OCI-LY1 (cell line): ENCODE measurements around the gene RPS17.
"Not testable (repeated sequence)": the region's sequence is repeated elsewhere in the genome, so short reads cannot be mapped to it uniquely, and the experiment has no call there.

Source experiments
- H2AFZ ChIP-seq: fragments of 200-600 bp; sonication (generic), shearing (Covaris generic); 2 replicates; pipeline ENCODE4 v1.6.0; 2014; ENCODE audit warnings: antibody characterized with exemption, mild to moderate bottlenecking, low read length
- H3F3A ChIP-seq: fragments of 200-600 bp; sonication (generic), shearing (Covaris generic); 2 replicates; pipeline ENCODE4 v1.6.0; 2014; ENCODE audit warnings: mild to moderate bottlenecking, antibody characterized with exemption, low read length, moderate library complexity; ENCODE audit not compliant: insufficient read depth
- H3K27ac ChIP-seq: fragments of 200-600 bp; sonication (generic); 2 replicates; pipeline ENCODE4 v1.5.1; 2014; ENCODE audit warnings: low read length, mixed run types, mild to moderate bottlenecking, low read depth; ENCODE audit not compliant: poor library complexity, severe bottlenecking
- H3K27me3 ChIP-seq: fragments of 200-600 bp; sonication (generic); 2 replicates; pipeline ENCODE4 v1.6.0; 2014; ENCODE audit warnings: antibody characterized with exemption, mild to moderate bottlenecking, low read length, moderate library complexity; ENCODE audit not compliant: insufficient read depth
- H3K36me3 ChIP-seq: fragments of 200-600 bp; sonication (generic); 2 replicates; pipeline ENCODE4 v1.6.1; 2014; ENCODE audit warnings: mild to moderate bottlenecking, antibody characterized with exemption, low read length, moderate library complexity, mixed read lengths; ENCODE audit not compliant: insufficient read depth
- H3K4me1 ChIP-seq: fragments of 200-600 bp; sonication (generic); 2 replicates; pipeline ENCODE4 v1.5.1; 2014; ENCODE audit warnings: mild to moderate bottlenecking, low read length, moderate library complexity; ENCODE audit not compliant: insufficient read depth, severe bottlenecking
- H3K4me2 ChIP-seq: fragments of 200-600 bp; sonication (generic), shearing (Covaris generic); 2 replicates; pipeline ENCODE4 v1.6.1; 2014; ENCODE audit warnings: low read length
- H3K4me3 ChIP-seq: fragments of 200-600 bp; sonication (generic); 2 replicates; pipeline ENCODE4 v1.5.1; 2014; ENCODE audit warnings: low read length, low read depth, mild to moderate bottlenecking, mixed read lengths; ENCODE audit not compliant: poor library complexity, severe bottlenecking
- H3K79me2 ChIP-seq: fragments of 200-600 bp; shearing (Covaris generic); 2 replicates; pipeline ENCODE4 v1.6.1; 2016; ENCODE audit warnings: mixed run types, low read length, mixed read lengths; ENCODE audit not compliant: insufficient read depth
- H3K9ac ChIP-seq: fragments of 200-600 bp; sonication (generic), shearing (Covaris generic); 2 replicates; pipeline ENCODE4 v1.6.1; 2014; ENCODE audit warnings: mild to moderate bottlenecking, low read length, mixed read lengths
- H3K9me2 ChIP-seq: fragments of 200-600 bp; sonication (generic), shearing (Covaris generic); 2 replicates; pipeline ENCODE4 v1.6.1; 2014; ENCODE audit warnings: low read depth, mild to moderate bottlenecking, low read length, mixed read lengths
- H3K9me3 ChIP-seq: fragments of 200-600 bp; shearing (Covaris generic); 2 replicates; pipeline ENCODE4 v1.6.1; 2014; ENCODE audit warnings: low read length, mixed read lengths
- H4K20me1 ChIP-seq: fragments of 200-600 bp; sonication (generic), shearing (Covaris generic); 2 replicates; pipeline ENCODE4 v1.6.0; 2016; ENCODE audit warnings: mild to moderate bottlenecking, low read length; ENCODE audit not compliant: insufficient read depth
- CTCF ChIP-seq: fragments of 200-600 bp; sonication (generic), shearing (Covaris generic); IDR thresholded peaks from 2 replicates; pipeline ENCODE4 v1.5.1; 2017; ENCODE audit warnings: mild to moderate bottlenecking, antibody characterized with exemption, low read length, moderate library complexity, mixed read lengths
- EZH2 ChIP-seq: fragments of 200-600 bp; sonication (generic), shearing (Covaris generic); IDR thresholded peaks from 2 replicates; pipeline ENCODE4 v1.8.0; 2017; ENCODE audit warnings: borderline replicate concordance, mixed run types, mild to moderate bottlenecking, antibody characterized with exemption, low read length, moderate library complexity, mixed read lengths

RPS17 gene

GRCh38 chr15:82531496-82532382 is 8.5 kb downstream of the RPS17 start:
- H2AFZ ChIP-seq = no peak overlapping the region
- no peak overlapping the region for H3K4me3 ChIP-seq
- TF ChIP-seq EZH2 (no peak), CTCF (no peak)
- no peaks in the 10 kb centered on the region for H4K20me1 ChIP-seq
- H3K27me3 ChIP-seq = no peaks in the 10 kb centered on the region
- no peaks in the 10 kb centered on the region for H3K79me2 ChIP-seq
- H3K4me2 ChIP-seq = peak overlapping the region; percentile 65; the same call in 1 of the 2 replicates
- H3K9me3 ChIP-seq = no peaks in the 10 kb centered on the region
- H3K27ac ChIP-seq = peak overlapping the region; percentile 58
- peaks cover 3% of the 10 kb centered on the region; the same call in 1 of the 2 replicates for H3F3A ChIP-seq
- no peaks in the 10 kb centered on the region for H3K9me2 ChIP-seq
- H3K4me1 ChIP-seq = peaks cover 14% of the 10 kb centered on the region
- H3K36me3 ChIP-seq = peaks cover 28% of the 10 kb centered on the region
- no peak overlapping the region for H3K9ac ChIP-seq

GRCh38 chr15:82530606-82531379 is 9.5 kb downstream of the RPS17 start:
- TF ChIP-seq EZH2 (no peak), CTCF (peak; percentile 91)
- Histone ChIP-seq H3K9me3 (no peaks in the 10 kb centered on the region), H3K9me2 (no peaks in the 10 kb centered on the region), H3K79me2 (no peaks in the 10 kb centered on the region), H3K4me2 (peak overlapping the region; percentile 65), H3K9ac (peak overlapping the region; percentile 2; the same call in 1 of the 2 replicates), H4K20me1 (no peaks in the 10 kb centered on the region), H3K4me3 (peak overlapping the region; percentile 32), H2AFZ (no peak overlapping the region), H3K36me3 (peaks cover 19% of the 10 kb centered on the region), H3K27me3 (no peaks in the 10 kb centered on the region), H3K4me1 (peaks cover 14% of the 10 kb centered on the region), H3F3A (peaks cover 3% of the 10 kb centered on the region; the same call in 1 of the 2 replicates), H3K27ac (peak overlapping the region; percentile 58)

- no peaks in the 10 kb centered on the region for H3K79me2 ChIP-seq
- no peak overlapping the region for H3K4me2 ChIP-seq
- H3K27ac ChIP-seq = no peak overlapping the region
- H3K9me2 ChIP-seq = no peaks in the 10 kb centered on the region
- H3K4me3 ChIP-seq = no peak overlapping the region
- TF ChIP-seq EZH2 (no peak), CTCF (no peak)
- H3F3A ChIP-seq = peaks cover 3% of the 10 kb centered on the region; the same call in 1 of the 2 replicates
- peaks cover 12% of the 10 kb centered on the region for H3K36me3 ChIP-seq
- no peaks in the 10 kb centered on the region for H3K27me3 ChIP-seq
- H3K9ac ChIP-seq = no peak overlapping the region
- no peak overlapping the region for H2AFZ ChIP-seq
- no peaks in the 10 kb centered on the region for H3K9me3 ChIP-seq
- peaks cover 14% of the 10 kb centered on the region for H3K4me1 ChIP-seq
- H4K20me1 ChIP-seq = no peaks in the 10 kb centered on the region
These were observed 10.3 kb downstream of the RPS17 start for GRCh38 chr15:82530006-82530405.

- not testable (repeated sequence) for H3F3A ChIP-seq, H3K27me3 ChIP-seq, H3K4me2 ChIP-seq, H3K4me1 ChIP-seq, H3K79me2 ChIP-seq, H3K9me2 ChIP-seq, H3K9ac ChIP-seq, H3K9me3 ChIP-seq, H3K36me3 ChIP-seq, H2AFZ ChIP-seq, H3K27ac ChIP-seq, H4K20me1 ChIP-seq, H3K4me3 ChIP-seq
These were observed 26.7 kb downstream of the RPS17 start for GRCh38 chr15:82513587-82513986.

DNA sequence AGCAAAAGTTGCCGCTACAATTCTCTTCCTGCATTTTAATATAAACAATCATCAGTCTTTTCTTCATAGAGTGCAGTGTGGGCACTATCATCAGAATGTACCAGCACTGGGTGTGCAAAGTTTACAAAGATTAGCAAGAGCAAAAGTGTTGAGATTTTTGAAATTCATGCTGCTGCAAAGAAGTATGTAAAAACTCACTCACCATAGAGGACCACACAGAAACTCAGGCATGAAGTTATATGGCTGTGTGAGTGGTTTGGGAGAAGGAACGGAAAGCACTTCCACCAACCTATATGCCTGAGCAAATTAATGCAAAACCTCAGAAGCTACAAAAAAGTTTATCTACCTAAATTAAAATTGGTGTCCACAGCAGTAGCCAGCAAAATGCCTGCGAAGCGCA is 32.6 kb downstream of the RPS17 start:
- not testable (repeated sequence) for H2AFZ ChIP-seq, H3K79me2 ChIP-seq, H3K9me2 ChIP-seq, H3K9me3 ChIP-seq, H3K4me1 ChIP-seq, H4K20me1 ChIP-seq, H3K4me2 ChIP-seq, H3K27ac ChIP-seq, H3K9ac ChIP-seq, H3K27me3 ChIP-seq, H3F3A ChIP-seq, H3K36me3 ChIP-seq, H3K4me3 ChIP-seq
